Head of caudate nucleus (tissue), 42 donors: ENCODE results near the gene PER2.

Source experiments
- DNase-seq, 42 donors: peaks; one replicate each; pipeline versions ENCODE4 v3.0.0 to v3.0.0-alpha.2; 2020 to 2021; ENCODE audit warnings: mixed read lengths in 7 of 42
- intact Hi-C: fragments of 100-400 bp; cut with DNase I; formaldehyde crosslinking; loops from one replicate; pipeline ENCODE4 v1.15.0; 2022

Gene PER2

DNA sequence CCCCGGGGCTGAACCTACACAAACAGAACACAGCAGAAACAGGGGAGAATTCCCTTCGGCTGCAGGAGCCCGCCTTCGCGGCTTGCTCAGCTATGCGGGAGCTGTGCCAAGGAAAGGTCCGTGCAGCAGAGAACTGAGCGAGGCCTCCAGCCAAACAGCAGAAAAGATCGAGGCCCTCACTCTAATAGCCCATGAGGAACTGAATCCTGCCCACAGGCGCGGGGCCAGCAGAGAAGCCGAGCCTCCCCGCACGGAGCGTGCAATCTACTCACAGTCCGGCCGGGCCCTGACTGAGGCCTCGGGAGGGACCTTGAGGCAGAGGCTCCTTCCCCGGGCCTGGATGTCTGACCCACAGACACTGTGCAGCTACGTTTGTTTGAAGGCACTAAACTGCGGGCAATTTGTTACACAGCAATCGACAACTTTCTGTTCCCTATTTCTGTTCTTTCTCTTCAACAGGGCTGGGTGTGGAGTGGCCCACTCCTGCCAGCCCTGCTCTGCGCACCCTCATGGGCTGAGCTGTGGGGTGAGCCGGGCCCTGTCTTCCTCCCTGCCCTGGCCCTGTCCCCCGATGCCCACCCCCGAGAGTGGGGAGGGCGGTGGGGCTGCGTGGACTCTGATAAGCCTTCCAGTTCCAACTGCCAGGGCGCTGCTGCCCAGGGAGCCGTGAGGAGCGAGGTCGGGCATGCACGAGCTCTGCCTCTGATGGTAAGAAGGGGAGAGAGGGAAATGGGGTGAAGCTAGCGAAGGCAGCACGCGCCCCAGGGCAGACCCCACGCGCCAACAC, 62.3 kb downstream of the PER2 start:
- intact Hi-C loops: no loop called here
- DNase-seq: peak in 9 of 42 donors; percentile 19 to 72 (median 39)

DNA sequence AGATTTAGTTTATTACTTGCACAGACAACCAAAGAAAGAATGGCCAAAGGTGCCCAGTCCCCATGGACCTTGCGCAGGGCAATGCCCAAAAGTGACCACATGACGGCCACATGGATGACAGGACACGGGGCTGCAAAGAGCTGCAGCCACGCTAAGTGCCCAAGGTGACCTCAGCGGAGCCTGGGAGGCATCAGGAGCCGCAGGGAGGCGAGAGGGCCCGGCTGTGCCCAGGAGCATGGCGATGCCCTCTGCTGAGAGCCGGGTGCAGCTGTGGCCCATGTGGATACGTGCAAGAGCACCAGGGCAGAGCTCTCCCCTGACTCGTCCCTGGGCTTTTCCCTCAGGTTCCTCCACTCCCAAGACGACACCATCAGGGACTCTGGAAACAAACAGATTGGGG, 63.3 kb downstream of the PER2 start:
- DNase-seq: no peak
- intact Hi-C loops: no loop called here

DNA sequence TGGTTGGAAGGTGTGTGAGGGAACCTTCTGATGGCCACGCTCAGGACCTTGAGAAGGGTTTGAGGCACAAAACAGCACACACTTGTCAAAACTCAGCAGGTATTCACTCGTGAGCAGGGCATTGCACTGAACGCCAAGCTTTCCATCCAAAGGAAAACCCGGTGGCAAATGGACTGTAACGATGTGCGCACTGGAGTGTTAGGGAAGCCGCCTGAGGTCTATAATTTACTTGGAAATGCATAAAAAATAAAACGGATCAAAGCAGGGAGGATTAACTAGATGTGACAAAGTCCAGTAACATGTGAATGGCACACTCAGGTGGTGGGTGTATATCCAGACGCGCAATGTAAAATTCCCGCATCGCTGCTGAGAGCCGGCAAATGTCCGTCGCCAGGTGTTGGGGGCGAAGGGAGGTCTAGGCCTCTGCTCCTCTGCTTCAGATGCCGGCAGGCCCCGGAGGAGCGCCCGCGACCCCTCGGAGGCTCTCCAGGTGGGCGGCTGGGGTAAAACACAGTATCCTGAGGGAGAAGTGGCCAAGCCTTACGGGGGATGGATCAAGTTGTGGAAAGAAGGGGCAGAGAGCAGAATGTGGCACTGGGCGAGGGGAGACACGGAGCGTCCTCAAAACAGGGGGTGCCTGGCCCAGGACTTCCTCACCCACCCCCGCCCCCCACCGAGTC, 63.9 kb downstream of the PER2 start:
- peak in 1 of 42 donors; percentile 2 for DNase-seq
- intact Hi-C loops: no loop called here

DNA sequence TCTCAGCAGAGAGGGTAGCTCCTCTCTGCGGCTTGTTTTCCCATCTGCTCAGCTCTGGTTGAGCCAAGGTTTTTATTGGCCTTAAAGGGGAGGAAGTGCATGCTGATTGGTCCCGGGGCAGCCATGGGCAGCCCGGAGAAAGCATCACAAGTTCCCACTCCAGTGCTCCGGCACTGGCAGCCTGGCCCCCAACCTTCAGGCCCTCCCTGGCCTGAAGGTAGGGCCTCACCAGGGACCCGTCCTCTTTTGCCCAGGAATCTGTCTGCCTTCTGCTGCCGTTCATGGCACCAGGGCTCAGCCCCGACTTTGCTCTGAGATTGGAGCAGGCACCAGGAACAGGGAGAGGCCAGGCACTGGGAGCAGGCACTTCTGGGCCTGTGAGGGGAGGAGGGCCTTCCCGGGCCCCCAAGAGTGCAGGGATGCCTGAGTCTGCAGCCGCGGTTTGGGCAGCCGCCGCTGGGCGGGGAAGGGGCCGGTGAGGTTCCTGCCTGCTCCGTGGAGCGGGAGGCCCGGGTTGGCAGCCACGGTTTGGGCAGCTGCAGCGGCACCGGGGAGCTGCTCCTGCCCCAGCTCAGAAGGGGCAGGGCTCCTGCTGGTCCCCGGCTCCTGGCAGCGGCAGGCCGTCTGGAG, 67.4 kb downstream of the PER2 start:
- intact Hi-C loops: no loop called here
- peak in 41 of 42 donors; percentile 31 to 91 (median 76) for DNase-seq

DNA sequence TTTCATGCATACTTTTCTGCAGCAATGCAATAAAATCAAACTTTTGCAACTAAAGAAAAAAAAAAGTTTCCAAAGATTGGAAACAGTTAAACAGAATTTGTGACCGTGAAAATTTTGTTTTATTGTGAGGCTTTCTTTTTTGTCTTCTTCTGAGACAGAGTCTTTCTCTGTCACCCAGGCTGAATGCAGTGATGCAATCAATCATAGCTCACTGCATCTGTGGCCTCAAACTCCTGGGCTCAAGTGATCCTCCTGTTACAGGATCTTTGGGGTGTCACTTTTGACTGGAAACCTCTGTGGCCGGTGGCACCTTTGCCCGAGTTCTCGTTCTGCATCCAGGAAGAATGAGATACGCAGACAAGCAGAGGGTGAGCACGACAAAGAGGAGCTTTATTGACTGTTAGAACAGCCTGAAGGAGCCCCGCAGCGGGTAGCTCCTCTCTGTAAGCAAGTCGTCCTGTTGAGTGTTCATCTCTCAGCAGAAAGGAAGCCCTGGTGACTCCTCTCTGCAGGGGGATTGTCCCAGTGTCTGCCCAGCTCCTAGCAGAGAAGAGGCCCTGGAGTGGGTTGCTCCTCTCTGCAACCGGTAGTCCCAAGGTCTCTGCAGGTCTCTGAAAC, 68.0 kb downstream of the PER2 start:
- DNase-seq: peak in 1 of 42 donors; percentile 54

DNA sequence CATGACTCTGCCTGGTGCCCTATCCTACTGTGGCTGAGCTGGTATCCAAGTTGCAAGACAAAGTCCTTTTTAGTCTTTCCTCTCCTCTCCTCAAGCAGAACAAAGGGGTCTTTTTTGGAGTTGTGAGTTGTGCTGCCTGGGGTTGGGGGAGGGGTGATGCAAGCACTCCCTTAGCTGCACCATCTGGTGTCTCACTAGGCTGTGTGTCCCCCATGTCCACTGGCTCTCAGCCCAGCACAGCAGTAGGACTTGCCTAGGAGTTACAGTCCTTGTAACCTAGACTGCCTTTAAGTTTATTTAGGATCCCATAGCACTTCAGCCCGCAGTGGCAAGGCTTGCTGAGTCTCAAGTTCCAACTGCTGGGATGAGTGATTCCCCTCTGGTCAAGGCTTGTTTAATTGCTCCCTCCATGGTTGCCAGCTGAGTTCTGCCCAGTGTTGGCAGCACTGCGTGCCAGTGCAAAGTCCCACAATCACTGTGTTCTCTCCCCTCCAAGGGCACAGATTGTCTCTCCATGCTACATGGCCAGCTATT, 71.7 kb downstream of the PER2 start:
- peak; percentile 75 to 95 (median 90) for DNase-seq
- intact Hi-C loops: no loop called here

More for the DNA sequence above, 68.0 kb downstream of the PER2 start:
- intact Hi-C loops: no loop called here

DNA sequence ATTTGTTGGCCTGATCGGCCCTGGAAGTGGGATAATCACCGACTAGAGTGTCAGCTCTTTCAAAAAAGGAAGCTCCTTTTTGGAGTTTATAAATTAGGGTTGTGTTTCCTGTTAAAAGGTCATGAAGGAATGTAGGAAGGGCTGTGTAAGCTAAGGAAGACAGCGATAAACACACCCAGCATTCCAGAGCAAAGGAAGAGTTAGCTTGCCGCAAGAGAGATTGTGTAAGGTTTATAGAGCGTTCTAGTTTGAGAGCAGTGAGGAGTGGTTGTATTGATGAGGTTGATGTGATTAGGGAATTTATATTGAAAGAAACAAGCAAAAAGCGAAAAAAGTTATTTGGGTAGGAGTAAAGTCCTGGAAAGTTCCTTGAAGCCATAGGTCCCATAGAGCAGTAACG, 81.4 kb downstream of the PER2 start:
- intact Hi-C loops: no loop called here
- no peak for DNase-seq

DNA sequence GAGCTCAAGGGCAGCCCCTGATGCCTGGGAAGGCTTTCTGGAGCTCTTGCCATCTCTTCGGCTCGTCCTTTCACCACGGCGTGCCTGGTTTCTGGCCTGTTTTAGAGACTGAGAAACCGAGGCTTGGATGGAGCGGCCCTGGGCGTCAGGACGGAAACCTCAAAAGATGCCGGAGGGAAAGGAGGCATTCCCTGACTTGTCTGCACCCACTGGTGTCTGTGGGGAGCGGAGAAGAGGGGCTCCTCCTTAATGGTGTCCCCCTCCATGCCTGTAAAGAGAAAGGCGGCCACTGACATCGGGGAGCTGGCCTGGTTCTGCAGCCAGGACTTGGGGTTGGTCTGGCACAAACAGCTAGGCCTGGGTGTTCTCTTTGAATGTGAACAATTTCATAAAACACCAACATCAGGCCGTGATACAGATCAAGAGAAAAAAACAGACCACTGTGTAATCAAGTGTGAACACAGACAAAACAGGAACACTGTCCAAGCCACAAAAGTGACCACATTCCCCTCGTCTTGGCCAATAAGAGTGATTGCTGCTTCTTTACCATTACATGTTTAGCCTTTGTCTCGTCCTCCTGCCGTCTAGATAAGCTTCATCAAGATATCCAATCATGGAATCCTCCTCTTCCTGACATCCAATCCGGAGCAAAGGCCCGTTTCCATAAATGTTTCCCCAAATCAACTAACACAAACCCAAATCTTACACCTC, 84.3 kb downstream of the PER2 start:
- DNase-seq: peak in 2 of 42 donors; percentile 8 to 39
- intact Hi-C loops: no loop called here

DNA sequence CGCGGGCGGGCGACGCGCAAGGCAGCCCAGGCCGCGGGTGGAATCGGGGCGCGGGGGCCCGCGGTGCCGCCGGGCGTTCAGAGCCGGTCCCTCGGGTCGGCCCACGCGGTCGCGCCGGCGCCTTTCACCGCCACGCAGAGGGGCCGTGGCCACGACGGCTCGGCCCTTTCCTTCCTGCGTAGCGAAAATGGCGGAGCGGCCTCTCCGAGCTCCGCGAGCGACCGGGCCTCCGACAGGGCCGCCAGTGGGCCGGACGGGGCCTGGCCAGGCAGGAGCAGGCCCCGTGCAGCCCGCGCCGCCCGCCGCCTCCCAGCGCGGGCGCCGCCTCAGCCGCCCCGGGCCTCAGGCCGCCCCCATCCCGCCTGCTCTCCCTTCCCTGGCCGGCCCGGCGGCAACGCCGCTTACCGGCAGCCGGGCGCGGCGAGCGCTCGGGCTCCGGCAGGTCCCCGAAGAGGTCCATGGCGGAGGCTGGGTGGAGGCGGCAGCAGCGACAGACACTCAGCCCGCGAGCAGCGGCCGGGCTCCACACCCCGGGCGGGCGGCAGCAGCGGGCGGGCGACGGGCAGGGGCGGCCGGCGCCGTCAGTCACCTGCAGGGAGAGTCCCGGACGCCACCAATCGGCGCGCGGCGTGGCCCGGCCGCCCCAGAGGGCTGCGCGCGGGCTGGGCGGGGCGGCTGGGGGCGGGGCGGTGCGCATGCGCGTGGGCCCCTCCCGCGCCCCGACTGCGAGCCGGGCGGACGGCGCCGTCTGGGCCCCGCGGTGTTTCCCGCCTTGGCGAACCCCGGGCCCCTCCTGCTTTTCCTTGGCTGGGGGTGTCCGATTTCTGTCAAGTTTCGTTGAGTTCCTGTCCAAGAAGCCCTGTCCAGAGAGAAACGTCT, 85.1 kb downstream of the PER2 start, which contains the start of gene ILKAP:
Gene ILKAP, minus strand, starts transcription at position 602 of the 879 bp plus-strand sequence. Its CDS starts 142 bp downstream, at position 460.
- intact Hi-C loops: no loop called here
- peak; percentile 62 to 95 (median 90) for DNase-seq

DNA sequence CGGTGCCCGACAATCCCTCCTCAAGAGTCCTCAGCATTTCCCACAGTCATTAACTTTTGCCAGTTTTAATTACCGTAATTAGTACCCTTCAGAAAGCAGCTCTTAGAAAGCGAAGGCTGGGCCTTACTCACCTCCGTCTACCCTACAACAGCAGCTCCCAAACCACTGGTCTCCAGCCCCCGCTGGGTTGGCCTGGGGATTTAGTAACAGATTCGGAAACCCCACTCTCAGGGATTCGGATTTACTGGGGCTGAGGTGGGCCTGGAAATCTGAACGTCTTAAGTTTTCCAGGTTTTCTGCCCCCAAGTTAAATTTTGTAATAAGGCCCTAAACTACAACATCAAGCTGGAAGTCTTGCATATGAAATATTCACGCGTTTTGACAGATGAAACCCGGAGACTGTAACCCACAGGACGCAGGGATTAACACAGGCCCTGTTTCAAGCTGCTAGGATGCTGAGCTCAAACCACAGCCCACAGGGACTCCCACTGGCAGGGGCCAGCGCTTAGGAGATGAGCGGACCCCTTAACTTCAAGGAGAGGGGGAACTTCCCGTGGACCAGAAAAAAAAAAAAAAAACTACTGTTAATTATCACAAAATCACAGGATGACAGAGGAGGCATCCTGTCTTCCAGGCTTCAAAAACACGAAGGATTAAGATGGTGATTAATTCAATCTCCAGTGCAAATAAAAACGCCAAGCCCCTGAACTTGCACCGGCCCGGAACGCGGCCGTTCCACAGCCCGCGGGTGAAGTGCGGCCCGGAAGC, 85.9 kb downstream of the PER2 start:
- no peak for DNase-seq
- intact Hi-C loops: no loop called here
